Activated naive CD4-positive, alpha-beta T cell (primary cell): Measurements from ENCODE around the gene FAM174A.
A peak's percentile ranks its signal among the peaks of the same experiment; 100 is the strongest.

Experiments
- DNase-seq, 4 experiments: peaks; one replicate each; lab custom pipeline; 2025; lab: John Stamatoyannopoulos, UW

FAM174A gene

DNA sequence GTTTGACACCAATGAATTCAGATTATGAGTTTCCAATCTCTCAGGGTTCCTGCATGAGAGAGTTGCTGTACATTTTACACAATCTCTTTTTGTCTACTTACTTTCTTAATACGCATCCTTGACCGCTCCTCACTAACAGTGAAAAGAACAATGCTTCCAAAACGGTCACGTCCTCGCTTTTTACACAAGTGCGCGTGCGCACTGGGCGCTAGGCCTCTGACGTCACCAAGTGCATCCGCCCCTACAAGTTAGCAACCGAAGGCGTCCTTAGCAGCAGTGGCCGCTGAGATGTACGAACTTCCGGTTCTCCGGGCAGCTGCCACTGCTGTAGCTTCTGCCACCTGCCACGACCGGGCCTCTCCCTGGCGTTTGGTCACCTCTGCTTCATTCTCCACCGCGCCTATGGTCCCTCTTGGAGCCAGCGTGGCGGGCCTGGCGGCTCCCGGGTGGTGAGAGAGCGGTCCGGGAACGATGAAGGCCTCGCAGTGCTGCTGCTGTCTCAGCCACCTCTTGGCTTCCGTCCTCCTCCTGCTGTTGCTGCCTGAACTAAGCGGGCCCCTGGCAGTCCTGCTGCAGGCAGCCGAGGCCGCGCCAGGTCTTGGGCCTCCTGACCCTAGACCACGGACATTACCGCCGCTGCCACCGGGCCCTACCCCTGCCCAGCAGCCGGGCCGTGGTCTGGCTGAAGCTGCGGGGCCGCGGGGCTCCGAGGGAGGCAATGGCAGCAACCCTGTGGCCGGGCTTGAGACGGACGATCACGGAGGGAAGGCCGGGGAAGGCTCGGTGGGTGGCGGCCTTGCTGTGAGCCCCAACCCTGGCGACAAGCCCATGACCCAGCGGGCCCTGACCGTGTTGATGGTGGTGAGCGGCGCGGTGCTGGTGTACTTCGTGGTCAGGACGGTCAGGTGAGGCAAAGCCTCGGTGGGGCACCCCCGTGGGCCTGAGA lies at the start of gene FAM174A:
Gene FAM174A, plus strand, starts transcription at position 315 of the 946 bp plus-strand sequence. Its CDS starts 157 bp downstream, at position 472.
- peak; percentile 75 to 88 (median 82) for DNase-seq

DNA sequence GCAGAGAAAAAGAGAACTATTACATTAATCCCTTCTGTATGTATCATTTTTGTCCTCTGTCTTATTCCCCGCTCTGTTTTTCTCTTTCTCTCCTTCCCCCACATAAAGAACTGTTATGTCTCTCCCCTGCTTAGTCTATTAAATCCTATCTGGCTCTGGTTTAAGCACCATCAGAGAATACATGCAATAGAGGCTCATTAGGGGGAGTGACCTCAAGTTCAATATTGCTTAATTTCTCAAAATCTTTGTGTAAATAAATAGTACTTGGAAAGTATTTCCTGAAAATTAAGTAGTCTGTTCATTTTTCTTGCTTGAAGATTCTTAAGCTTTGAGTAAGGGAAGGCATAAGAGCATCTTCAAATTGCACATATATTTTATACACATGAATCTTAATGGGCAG lies 41.2 kb upstream of the FAM174A start:
- no peak for DNase-seq

DNA sequence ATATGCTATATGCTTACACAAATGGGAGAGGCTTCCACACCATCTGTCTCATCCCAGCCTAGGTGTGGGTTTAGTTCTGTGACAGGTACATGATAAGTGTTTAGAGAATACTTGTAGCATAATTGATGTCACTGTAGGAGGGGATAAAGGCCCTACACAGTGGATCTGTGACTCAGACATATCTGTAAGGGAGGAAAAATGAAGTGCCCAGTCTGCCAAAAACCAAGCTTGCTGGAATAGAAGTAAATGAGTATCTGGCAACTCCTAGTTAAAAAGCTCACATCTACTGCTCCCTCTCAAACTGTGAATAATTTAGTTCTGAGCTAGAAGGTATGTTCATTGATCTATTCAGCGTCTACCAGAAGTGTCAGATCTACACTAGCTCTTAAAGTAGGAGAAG lies 38.9 kb upstream of the FAM174A start:
- no peak for DNase-seq

DNA sequence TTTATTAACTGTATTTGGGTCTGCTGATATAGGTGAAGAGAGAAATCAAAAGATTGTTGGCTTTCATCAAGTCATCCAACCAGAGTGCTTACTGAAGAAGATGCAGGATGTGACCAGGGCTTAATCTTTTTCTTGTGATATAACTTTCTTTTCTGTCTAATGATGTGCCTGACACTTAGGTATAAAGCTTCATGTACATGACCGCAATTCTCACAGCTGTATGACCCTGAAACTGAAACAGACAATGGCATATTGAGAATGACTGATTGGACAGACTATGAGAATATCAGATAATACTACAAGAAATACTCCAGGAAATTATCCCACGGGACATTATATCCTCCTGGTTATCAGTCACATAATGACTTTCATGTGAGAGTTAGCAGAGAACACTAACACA lies 32.5 kb upstream of the FAM174A start:
- no peak for DNase-seq

DNA sequence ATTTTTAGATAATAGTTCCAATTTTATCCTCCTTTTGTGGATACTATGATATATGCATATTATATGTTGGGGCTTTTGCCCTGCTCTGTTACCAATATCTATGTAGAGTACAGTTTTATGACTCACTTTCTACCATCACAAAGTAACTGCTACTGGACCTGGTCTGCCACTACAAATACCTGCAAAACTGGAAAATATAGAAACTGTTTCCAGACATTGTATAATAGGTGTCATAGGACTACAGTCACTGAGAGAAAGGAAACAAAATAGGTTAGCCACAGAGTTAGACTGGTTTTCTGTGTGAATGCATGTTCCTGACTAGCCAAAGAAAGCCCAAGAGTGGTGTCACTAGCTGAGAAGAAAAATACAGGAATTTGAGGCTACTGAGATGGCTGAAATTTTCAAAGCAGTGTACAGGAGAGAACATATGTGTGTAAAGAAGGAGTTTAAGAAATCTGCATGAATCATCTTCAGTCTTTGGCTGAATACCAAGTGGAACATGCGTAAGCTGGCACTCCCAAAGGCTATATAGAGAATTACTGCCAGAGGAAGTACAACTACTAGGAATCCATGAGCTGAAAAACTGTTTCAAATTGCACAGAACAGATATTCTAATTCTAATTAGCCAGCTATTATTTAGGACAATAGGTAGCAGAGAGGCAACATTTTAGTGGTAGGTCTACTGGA lies 29.0 kb upstream of the FAM174A start:
- no peak for DNase-seq

DNA sequence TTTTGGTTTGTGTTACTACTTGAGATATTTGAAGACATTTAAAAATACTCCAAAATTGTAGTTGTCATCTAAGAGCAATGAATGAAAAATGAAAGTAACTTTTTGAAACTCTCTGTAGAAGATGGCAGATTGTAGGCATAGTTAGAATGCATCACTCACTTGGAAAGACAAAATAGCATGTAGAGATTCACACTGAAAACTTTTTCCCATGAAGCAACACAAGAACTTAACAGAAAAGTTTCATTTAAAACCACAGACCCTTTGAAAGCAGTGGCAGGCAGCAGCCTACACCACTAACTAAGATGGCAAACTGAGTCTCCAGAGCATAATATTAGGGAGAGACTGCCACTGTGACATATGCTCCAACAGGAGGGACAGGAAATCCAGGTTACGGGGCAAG lies 18.9 kb upstream of the FAM174A start:
- no peak for DNase-seq

DNA sequence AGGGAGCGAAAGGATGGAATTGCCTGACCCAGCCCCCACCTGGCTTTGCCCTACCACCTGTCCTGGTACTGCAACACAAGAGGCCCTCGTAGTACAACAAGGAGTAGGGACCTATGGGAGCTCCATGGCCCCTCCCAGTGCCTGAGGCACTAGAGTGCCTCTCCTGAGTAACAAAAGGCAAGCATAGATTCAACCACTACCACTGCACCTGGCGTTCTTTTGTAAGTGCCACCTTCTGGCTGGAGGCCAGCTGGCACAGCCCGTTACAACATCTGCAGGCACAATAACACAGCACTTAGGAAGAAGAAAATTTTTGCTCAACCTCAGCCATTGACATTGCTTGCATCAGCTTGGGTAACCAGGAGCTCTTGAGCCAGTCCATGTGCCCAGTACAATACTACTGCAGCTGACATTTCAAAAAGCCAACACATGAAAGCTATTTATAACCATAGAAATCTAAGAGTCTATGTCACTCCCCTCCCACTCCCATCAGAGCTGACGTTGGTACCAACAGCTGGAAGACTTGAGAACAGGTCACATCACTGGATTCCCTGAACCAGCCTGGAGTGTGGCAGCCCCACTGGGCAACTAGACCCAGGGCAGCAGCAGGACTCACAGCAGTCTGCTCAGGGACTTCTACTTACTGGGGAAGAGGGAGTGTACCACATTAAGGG lies 17.7 kb upstream of the FAM174A start:
- DNase-seq, result no peak

DNA sequence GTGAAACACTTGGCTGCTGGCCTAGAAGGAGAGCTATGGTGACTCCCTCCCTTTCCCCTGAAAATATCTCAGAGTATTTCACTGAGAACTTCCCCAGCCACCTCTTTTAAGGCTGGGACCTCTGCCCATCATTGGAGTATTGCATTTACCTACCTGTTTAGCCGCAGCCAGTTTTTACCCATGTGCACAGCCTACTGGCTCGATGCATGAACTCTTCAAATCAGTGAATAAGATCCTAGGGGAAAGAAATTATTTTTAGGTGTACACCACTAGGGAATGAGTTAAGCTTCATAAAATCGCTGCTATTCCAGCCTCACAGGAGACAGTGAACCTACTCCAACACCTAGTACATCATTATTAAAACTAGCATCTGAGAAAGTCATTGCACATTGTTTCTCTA lies 16.8 kb upstream of the FAM174A start:
- DNase-seq, result no peak

DNA sequence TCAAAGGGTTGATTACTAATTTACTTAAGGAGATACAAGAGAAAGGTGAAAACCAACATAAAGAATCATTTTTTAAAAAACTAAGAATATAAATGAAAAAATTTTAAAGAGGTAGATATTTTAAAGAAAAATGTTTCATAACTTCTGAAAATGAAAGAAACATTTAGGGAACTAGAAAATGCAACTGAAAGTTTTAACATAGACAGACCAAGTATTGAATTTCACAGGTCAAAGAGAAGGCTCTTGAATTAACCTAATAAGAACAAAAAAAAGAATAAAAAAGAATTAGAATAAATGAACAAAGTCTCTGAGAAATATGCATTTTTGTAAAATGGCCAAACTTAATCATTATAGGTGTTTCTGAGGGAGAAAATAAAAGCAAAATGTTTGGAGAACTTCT lies 16.1 kb upstream of the FAM174A start:
- DNase-seq, result no peak

DNA sequence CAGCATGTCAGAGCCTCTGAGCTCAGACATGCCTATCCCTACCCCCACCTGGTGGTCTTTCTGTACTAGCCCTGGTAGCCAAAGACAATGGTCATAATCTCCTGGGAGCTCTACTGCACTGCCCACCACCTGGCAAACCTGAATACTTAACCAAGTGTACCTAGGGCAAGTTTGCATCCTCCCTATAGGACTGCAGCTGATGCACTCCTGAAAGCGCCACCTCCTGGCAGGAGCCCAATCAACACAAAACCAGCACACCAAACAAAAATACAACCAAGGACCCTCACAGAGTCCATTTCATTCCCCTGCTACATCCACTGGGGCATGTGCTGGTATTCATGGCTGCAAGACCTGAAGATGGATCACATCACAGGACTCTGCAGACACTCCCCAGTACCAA lies 14.8 kb upstream of the FAM174A start:
- DNase-seq, result no peak

DNA sequence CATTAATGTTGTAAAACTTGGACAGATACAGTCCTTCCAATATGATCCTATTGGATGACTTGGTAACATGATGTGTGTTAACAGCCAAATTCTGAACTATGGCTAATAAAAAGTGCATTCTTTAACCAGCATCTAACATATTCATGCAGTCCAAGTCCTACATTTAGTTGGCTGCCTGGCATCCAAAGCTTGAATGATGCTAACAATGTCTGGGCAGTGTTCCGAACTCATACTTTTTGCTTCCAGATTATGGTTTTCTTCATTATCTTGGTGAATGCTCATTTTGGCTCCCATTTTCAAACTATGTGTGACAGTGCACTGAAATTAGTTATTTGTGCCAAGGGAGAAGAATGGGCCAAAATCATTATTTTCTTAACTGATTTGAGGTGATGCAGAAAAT lies 2.8 kb downstream of the FAM174A start:
- no peak for DNase-seq

DNA sequence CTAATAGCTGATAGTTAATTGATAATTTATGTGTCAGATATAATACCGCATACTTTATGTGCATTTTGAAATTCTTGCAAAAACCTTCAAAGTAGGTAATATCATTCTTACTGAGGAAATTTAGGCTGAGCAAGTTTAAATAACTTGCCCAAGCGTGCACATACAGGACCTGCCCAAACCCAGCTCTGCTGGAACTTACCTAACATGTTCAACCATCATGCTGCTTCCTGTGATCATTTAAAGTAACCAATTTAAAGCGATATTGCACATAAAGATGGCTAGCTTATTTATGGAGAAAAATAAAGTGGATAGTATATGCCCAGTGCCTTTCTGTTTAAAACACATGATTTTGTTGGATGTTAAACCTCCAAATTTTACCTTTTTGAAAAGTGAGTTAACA lies 4.3 kb downstream of the FAM174A start:
- DNase-seq, result no peak

DNA sequence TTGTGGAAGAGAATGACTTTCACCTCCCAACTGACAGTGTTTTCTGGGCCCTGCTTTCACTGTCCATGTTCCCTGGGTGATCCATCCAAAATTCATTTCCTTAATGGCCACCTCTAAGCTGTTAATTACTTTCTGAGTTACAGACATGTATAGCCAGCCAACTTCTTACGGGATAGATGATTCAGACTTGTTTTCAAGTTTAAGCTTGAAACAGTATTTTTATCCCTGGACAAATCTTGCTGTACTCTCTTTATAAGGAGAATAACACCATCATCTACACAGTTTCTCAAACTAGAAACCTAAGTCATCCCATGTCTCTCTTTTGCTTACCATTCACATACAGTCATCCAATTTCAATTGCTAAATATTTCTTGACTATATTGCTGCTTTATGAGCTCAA lies 6.9 kb downstream of the FAM174A start:
- no peak for DNase-seq

DNA sequence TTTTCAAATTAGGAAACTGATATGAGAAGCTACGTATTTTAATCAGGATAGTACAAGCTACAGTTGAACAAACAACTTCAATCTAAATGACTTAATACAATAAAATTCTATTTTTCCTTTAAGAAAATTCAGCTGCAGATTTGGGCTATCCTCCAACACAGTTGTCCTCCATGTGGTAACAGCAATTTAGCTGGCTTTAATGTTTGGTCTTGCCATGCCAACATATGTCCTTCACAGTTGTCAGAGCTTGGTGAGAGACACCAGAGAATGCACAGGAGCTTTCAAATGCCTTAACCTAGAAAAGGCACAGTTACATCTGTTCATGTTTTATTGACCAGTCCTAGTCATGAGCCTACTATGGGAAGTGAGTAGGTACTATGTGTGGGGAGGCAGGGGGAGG lies 10.8 kb downstream of the FAM174A start:
- no peak for DNase-seq

DNA sequence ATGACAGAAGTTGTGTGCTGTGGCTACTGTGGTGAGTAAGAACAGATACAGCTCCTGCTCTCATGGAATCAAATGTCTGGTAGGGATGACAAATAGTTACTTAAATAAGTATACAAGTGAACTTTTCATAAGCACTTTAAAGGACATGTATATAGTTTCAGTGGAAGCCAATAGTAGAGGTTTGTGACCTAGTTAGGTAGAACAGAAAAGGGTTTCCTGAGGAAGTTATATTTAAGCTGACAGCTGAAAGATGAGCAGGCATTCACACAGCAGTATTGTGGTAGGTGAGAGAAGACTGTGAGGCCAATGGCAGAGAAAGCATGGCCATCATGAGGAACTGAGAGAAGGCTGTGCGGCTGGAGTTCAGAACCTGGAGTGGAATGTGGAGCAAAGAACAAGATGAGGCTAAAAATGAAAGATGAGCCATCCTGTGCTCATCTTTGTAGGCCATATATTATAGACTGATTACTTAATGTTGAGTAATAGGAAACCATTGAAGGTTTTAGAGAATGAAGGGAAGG lies 15.4 kb downstream of the FAM174A start:
- no peak for DNase-seq

DNA sequence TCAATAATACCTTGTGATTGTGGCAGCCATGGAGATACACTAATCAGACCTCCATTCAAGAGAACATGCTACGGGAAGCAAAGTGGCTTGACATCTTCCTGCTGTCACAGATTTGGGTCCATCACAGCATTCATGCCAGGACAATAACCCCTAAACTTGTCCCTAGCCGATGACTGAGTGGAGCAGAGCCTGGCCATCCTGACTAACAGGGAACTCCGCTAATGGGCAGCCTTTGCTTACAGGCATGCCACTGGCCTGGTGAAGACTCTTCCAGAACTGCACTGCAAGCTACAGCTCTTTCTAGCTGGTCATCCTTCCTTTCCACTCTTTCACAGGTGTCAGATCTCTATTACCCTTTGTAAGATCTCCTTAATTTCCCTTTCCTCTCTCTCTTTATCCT lies 16.0 kb downstream of the FAM174A start:
- no peak for DNase-seq

DNA sequence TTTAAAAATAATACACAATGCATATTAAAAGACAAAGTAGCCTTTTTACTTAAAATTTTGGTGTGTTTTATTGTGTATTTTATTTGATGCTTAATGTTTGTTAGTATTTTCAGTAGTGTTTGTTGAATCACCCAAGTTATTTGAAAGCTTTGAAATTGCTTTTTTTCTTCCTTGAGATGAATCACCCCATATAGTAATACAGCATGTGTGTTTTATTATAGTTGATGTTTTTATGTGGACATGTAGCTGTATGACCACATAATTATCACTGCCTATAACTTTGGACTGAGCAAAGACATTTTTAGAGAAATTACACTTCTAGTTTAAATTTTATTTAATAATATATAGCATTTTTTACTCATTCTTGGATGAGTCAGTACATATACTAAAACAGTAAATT lies 18.0 kb downstream of the FAM174A start:
- DNase-seq, result no peak

DNA sequence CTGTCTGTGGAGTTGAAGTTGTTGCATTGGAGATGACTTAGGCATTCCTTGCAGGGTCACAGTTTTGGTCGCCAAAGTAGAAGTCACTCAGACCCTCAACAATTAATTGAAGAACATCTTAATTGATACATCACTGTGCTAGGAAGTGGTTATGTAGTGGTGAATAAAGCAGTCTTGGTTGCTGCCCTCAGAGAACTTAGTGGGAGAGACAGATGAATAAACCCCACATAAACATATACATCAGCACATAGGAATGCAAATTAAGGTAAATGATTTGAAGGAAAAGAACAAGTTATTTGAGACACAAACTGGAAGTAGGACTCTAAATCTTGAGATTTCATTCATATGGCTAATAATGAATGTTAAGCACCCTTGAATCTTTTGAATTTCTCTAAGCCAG lies 25.7 kb downstream of the FAM174A start:
- DNase-seq, result no peak

DNA sequence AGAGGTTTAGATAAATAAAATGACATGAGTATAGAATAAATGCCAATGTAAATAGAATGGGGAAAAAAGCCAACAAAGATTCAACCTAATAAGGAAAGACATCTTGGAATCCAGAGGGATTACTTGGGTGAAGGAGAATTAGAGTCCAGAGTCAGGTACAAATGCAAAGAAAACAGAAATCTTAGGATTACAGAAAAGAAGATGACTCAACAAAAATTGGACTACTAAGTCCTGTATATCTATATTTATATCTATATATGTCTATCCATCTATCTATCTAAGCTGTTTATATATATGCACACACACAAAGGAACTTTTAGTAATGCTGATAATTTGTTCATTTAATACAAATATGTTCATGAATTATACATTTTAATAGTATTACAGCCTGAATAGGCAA lies 27.6 kb downstream of the FAM174A start:
- DNase-seq, result no peak

DNA sequence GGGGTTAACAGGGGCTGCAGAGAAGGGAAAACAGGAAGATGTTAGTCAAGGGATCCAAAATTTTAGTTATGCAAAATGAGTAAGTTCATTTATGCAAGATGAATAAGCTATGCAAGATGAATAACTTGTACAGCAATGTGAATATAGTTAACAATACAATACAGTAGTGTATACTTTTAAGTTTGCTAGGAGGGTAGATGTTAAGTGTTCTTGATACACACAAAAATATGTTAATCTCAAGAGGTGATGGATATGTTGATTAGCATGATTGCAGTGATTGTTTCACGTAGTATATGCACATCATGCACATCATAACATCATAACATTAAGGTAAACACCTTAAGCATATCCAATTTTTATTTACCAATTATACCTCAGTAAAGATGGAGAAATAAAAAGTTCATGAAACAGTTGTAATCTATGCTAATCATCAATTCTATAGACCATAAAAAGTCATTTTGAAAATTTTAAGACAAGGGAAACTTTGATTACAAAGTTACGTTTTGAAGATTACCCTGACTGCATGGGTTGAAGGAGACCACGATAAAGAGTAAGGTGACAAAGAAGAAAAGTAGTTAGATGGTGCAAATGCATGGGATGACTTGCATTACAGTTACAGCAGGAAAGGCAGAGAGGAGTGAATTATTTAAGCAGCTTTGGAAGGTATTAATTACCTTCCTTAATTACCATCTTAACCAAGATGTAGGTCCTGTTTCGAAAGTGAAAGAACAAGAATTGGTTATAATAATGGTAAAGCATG lies 31.4 kb downstream of the FAM174A start:
- no peak for DNase-seq

DNA sequence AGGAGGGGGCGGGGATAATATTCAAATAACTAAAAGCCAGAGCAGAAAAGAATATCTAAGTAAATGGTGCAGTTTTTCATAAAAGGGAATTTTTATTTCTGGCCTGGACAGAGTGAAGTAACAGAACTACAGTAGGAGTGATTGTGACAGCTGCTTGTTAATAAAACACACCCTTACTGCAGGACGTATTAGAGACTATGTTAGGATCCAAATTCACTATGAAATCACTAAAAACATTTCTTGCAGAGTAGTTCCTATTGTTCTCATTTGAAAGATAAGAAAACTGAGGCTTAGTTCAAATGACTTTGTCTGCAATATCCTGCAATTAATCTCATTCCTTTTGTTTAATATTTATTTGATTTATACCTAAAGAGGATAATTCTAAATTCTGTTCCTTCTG lies 39.5 kb downstream of the FAM174A start:
- no peak for DNase-seq

DNA sequence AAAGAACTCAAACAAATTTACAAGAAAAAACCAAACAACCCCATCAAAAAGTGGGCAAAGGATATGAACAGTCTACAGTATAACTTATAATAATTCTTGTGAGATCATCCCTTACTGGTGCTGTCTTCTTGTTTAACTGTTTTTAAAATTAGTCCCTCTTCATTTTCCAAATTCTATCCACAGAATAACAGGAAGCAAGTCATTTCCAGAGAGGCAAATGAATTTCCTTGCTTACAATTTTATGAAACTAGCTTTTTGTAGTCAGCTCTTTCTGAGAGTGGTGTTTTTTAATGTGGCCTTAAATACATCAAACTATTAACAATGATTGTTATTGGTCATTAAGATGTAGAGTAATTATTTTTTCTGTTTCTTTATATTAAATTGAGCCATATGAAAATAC lies 40.6 kb downstream of the FAM174A start:
- DNase-seq, result no peak
